Heart left ventricle (tissue), 16 donors: ENCODE results near the gene CCDC192. TPM values are rescaled to one million over a fixed set of nuclear protein-coding genes. Genes with fewer than 3 reads are reported as not detected.

Source experiments
- ATAC-seq, 4 donors: fragments of 200-7000 bp; cut with Tn5 transposase; one replicate each; pipeline ENCODE4 v1.9.1; 2020 to 2022; ENCODE audit warnings: moderate library complexity in 4 of 4, mild to moderate bottlenecking in 3 of 4, moderate number of reproducible peaks in 1 of 4
- DNase-seq, 5 donors: peaks; one replicate each; pipeline ENCODE4 v3.0.0-alpha.2; 2020
- H3K27ac ChIP-seq, 12 donors: fragments of 200-600 bp; sonication (generic) in 4 of 12; one replicate each; pipeline versions ENCODE4 v1.5.0 to v1.8.0; 2016 to 2022; ENCODE audit warnings: mild to moderate bottlenecking in 2 of 12
- H3K27me3 ChIP-seq, 9 donors: fragments of 200-600 bp; sonication (generic) in 2 of 9; one replicate each; pipeline versions ENCODE4 v1.5.1 to v1.8.0; 2016 to 2022; ENCODE audit warnings: mild to moderate bottlenecking in 3 of 9
- H3K36me3 ChIP-seq, 9 donors: fragments of 200-600 bp; sonication (generic) in 2 of 9; one replicate each; pipeline versions ENCODE4 v1.5.0 to v1.8.0; 2018 to 2022; ENCODE audit warnings: mild to moderate bottlenecking in 2 of 9
- H3K4me1 ChIP-seq, 12 donors: fragments of 200-600 bp; sonication (generic) in 4 of 12; one replicate each; pipeline versions ENCODE4 v1.5.0 to v1.8.0; 2016 to 2022; ENCODE audit warnings: mild to moderate bottlenecking in 3 of 12
- H3K4me3 ChIP-seq, 12 donors: fragments of 200-600 bp; sonication (generic) in 4 of 12; one replicate each; pipeline versions ENCODE4 v1.5.0 to v1.8.0; 2017 to 2022; ENCODE audit warnings: mild to moderate bottlenecking in 9 of 12, moderate library complexity in 4 of 12
- H3K9me3 ChIP-seq, 12 donors: fragments of 200-600 bp; sonication (generic) in 4 of 12; one replicate each; pipeline versions ENCODE4 v1.5.0 to v1.8.0; 2016 to 2022; ENCODE audit warnings: mild to moderate bottlenecking in 1 of 12
- POLR2A ChIP-seq, 2 donors: fragments of 450-650 bp; IDR thresholded peaks; one replicate each; pipeline ENCODE4 v1.6.1; 2017; ENCODE audit warnings: antibody characterized with exemption in 2 of 2, mild to moderate bottlenecking in 2 of 2, moderate library complexity in 2 of 2
- WGBS, 4 donors: extraction: QIAGEN DNeasy Blood & Tissue Kit in 2 of 4; methylation state at CpG; one replicate each; pipeline versions ENCODE4 v1.1.5 to v1.1.7; 2013 to 2018; 5-methylcytosine and 5-hydroxymethylcytosine counted together
- intact Hi-C, 10 donors: fragments of 100-400 bp; cut with DNase I; formaldehyde crosslinking; loops; one replicate each; pipeline versions ENCODE4 v1.11.1 to v1.14.2; 2022
- polyA plus RNA-seq, 2 donors: library from polyadenylated mRNA; stranded (reverse); fragments of 200-250 nt; gene quantifications; one replicate each; pipeline ENCODE4 v1.2.3, GENCODE V29; 2013
- total RNA-seq, 9 donors: library from RNA; depleted of rRNA in 2 of 9; stranded (reverse); fragments of >200 nt in 2 of 9; fragmentation: NEBNext Ultra II Directional in 3 of 9; extraction: Animal tissue kit (Norgen Biotek cat#: 25700) in 3 of 9; gene quantifications; one replicate each; pipeline versions ENCODE4 v1.1.0 to v1.2.4, GENCODE V29; 2016 to 2023
- TF ChIP-seq, protein P1 (sequence below), 12 donors: fragments of 200-600 bp; sonication (generic) in 4 of 12; IDR thresholded peaks; one replicate each; pipeline versions ENCODE4 v1.5.0 to v1.8.0; 2018 to 2022; ENCODE audit warnings: antibody characterized with exemption in 12 of 12, mild to moderate bottlenecking in 5 of 12
- donor health status: ischemic (EF 13 %, LVEDD 7.1; RV severe dilation, severe dysfunction).
- donor health status: healthy with polysubstance abuse.
- donor health status: DM: no; HTN: yes; CAD: no.
- donor health status: DM: no; HTN: no; CAD: no.
- donor health status: ischemic (EF 25% LVEDD 6.9; RV normal size, moderate dysfunction).
- donor health status: ischemic (EF 25% LVEDD 5.7; RV mildly dilated, moderate dysfunction).
- donor health status: healthy.
- donor health status: DM: yes; HTN: yes; CAD: no.
- donor health status: ischemic (EF 35%, LVEDD 5.7; RV mildly dilated, moderate dysfunction).
- donor health status: nonischemic (EF 11% LVEDD 7.7; RV severe dilation, severe dysfunction).
- donor health status: DM: yes; HTN: yes; CAD: no.
- donor health status: PGD.
- donor health status: ischemic (EF 29% LVEDD 5.4; RV normal size, mild dysfunction).
- donor health status: nonischemic (EF 23%, LVEDD 6.1; RV moderate dilation, normal function).

The CCDC192 gene
- total and polyA plus RNA-seq, 11 donors: 0.07 to 1.3 (median 0.42) TPM; not detected in 8

DNA sequence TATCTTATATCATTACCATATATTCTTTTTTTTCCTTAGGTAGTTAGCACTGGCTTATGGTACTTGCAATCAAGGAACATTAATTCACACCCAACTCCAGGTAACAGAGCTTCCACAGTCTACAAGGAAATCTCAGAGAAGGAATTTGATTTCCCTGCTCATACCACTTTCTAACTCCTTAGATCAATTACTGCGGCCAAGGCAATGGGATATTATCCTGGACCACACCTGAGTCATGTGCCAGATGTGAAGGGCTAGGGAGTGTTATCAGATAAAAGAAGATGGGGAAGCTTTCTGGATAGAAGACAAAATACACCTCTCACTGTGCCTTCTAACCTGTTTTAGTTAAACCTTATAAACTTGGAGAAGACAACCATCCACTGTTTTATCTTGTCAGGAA lies 181.2 kb downstream of the CCDC192 start:
- ATAC-seq (no peak), DNase-seq (no peak)
- no peak for TF ChIP-seq POLR2A (IDR thresholded peaks at IDR 0.05)
- TF ChIP-seq, protein P1, sequence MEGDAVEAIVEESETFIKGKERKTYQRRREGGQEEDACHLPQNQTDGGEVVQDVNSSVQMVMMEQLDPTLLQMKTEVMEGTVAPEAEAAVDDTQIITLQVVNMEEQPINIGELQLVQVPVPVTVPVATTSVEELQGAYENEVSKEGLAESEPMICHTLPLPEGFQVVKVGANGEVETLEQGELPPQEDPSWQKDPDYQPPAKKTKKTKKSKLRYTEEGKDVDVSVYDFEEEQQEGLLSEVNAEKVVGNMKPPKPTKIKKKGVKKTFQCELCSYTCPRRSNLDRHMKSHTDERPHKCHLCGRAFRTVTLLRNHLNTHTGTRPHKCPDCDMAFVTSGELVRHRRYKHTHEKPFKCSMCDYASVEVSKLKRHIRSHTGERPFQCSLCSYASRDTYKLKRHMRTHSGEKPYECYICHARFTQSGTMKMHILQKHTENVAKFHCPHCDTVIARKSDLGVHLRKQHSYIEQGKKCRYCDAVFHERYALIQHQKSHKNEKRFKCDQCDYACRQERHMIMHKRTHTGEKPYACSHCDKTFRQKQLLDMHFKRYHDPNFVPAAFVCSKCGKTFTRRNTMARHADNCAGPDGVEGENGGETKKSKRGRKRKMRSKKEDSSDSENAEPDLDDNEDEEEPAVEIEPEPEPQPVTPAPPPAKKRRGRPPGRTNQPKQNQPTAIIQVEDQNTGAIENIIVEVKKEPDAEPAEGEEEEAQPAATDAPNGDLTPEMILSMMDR (IDR thresholded peaks at IDR 0.05): no peak
- Histone ChIP-seq H3K27ac (peak overlapping the region in 4 of 12 donors; percentile 29 to 50 (median 38)), H3K4me1 (peaks cover 0 to 13% (median 7%) of the 10 kb centered on the region in 12 donors), H3K4me3 (no peak overlapping the region), H3K36me3 (no peaks in the 10 kb centered on the region), H3K27me3 (no peaks in the 10 kb centered on the region), H3K9me3 (no peaks in the 10 kb centered on the region)
- intact Hi-C loops: loop anchor here in 1 of 10 donors (10.0 kb wide), 1 partner anchor 1220 kb away; no protein-coding TSS in a partner anchor
- 59 to 87% (median 67%) methylated on average over 1 of the region's 1 CpG for WGBS, 4 donors

DNA sequence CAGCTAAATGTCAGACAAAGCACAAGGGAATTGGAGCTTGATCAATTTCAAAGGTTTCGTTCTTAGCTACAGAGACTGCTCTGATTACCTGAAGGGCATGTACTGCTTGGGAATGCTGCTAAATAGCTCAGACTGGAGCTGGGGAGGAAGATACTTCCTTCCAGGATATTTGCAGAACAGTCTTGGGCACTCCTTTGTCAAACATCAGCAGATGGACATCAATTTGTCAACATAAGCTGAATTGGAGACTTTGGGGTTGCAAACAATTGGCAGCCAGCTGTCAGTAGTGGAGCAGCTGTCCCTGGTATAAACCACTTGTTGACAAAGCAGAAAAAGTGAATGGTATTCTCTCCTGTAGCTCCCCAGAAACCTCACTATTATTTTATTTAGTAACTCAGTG lies 182.0 kb downstream of the CCDC192 start:
- no peak for DNase-seq
- H3K4me3 ChIP-seq: no peak overlapping the region
- 57 to 70% (median 66%) methylated on average over 1 of the region's 1 CpG for WGBS, 4 donors
- intact Hi-C loops: loop anchor here in 1 of 10 donors (10.0 kb wide), 1 partner anchor 1220 kb away; no protein-coding TSS in a partner anchor
- peaks cover 0 to 13% (median 7%) of the 10 kb centered on the region in 12 donors for H3K4me1 ChIP-seq
- no peaks in the 10 kb centered on the region for H3K27me3 ChIP-seq
- TF ChIP-seq POLR2A (IDR thresholded peaks at IDR 0.05): no peak
- TF ChIP-seq, protein P1 (IDR thresholded peaks at IDR 0.05): no peak
- H3K36me3 ChIP-seq: no peaks in the 10 kb centered on the region
- H3K27ac ChIP-seq: peak overlapping the region in 5 of 12 donors; percentile 19 to 58 (median 42)
- peak in 1 of 4 donors; percentile 9 for ATAC-seq
- H3K9me3 ChIP-seq: no peaks in the 10 kb centered on the region

DNA sequence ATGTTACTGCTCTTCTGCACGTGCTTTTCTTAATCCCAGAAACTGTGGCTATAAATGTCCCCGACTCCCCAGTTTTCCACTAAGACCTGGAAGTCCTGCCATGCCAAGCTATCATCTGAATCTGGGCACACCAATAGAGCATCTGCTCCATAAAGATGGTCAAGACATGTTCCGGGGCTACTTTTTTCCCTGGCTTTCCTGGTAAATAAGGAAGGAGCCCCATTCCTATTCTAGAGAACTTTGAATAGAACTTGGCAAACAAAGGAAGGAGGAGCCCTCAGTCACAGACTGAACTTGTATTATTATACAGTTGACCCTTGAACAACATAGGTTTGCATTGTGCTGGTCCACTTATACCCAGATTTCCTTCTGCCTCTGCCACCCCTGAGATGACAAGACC lies 182.9 kb downstream of the CCDC192 start:
- ATAC-seq (no peak), DNase-seq (no peak)
- 62 to 71% (median 68%) methylated on average over 3 of the region's 3 CpGs for WGBS, 4 donors
- no peaks in the 10 kb centered on the region for H3K36me3 ChIP-seq
- H3K27ac ChIP-seq: peak overlapping the region in 3 of 12 donors; percentile 35 to 58 (median 42)
- H3K4me1 ChIP-seq: peaks cover 0 to 13% (median 7%) of the 10 kb centered on the region in 12 donors
- H3K4me3 ChIP-seq: no peak overlapping the region
- no peaks in the 10 kb centered on the region for H3K9me3 ChIP-seq
- no peak for TF ChIP-seq POLR2A (IDR thresholded peaks at IDR 0.05)
- TF ChIP-seq, protein P1 (IDR thresholded peaks at IDR 0.05): no peak
- no peaks in the 10 kb centered on the region for H3K27me3 ChIP-seq
- intact Hi-C loops: loop anchor here in 1 of 10 donors (10.0 kb wide), 1 partner anchor 1219 kb away; no protein-coding TSS in a partner anchor

DNA sequence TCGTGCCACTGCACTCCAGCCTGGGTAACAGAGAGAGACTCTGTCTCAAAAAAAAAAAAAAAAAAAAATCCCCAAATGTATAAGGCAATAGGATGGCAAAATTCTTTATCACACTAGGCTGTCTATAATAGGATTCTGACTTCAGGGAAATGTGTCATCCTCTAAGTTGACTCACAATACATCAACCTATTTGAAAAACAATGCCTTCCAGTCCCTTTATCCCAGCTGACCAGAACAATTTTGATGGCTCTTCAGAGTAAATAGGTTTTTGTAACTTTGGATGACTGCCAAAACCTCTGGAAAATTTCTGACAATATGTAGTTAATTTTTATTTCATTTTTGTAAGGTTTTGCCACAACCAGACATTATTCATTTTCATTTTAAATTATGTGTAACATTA lies 184.1 kb downstream of the CCDC192 start:
- Histone ChIP-seq H3K27ac (no peak overlapping the region), H3K4me3 (no peak overlapping the region), H3K36me3 (no peaks in the 10 kb centered on the region), H3K9me3 (no peaks in the 10 kb centered on the region), H3K27me3 (no peaks in the 10 kb centered on the region), H3K4me1 (peaks cover 0 to 21% (median 11%) of the 10 kb centered on the region in 12 donors)
- TF ChIP-seq, protein P1 (IDR thresholded peaks at IDR 0.05): no peak
- no peak for TF ChIP-seq POLR2A (IDR thresholded peaks at IDR 0.05)
- 93 to 100% (median 94%) methylated on average over 1 of the region's 1 CpG for WGBS, 4 donors
- DNase-seq (no peak), ATAC-seq (no peak)
- intact Hi-C loops: loop anchor here in 1 of 10 donors (10.0 kb wide), 1 partner anchor 1218 kb away; no protein-coding TSS in a partner anchor
